GM20431 (cell line): ENCODE measurements around the gene GCNT1.
"Not testable (repeated sequence)": the region's sequence is repeated elsewhere in the genome, so short reads cannot be mapped to it uniquely, and the experiment has no call there.

Experiments
- in situ Hi-C: fragments of 300-500 bp; cut with MseI, MboI; formaldehyde crosslinking; loops from one replicate; pipeline ENCODE4 v1.15.0; 2020; ENCODE audit warnings: low sequenced_read_pairs; ENCODE audit not compliant: unreplicated experiment

The GCNT1 gene

DNA sequence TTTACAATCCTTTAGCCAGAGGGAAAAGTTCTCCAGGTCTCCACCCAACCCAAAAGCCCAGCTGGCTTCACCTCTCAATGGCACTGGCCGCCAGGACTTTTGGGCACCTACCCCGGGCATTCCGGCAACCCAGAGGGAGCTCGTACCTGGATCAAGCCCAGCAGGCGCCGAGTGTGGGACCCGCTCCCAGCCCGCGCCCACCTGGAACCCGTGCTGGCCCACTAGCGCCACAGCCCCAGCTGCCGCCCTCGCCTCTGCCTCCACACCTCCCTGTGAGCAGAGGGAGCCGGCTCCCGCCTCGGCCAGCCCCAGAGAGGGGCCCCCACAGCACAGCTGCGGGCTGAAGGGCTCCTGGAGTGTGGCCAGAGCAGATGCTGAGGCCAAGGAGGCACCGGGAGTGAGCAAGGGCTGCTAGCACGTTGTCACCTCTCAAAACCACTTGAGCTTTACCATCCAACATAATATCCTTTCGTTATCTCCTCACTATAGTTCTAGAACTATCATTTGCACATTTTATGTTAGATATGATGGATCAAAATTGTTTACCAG is 69.7 kb downstream of the GCNT1 start:
- in situ Hi-C loops, result no loop called here

DNA sequence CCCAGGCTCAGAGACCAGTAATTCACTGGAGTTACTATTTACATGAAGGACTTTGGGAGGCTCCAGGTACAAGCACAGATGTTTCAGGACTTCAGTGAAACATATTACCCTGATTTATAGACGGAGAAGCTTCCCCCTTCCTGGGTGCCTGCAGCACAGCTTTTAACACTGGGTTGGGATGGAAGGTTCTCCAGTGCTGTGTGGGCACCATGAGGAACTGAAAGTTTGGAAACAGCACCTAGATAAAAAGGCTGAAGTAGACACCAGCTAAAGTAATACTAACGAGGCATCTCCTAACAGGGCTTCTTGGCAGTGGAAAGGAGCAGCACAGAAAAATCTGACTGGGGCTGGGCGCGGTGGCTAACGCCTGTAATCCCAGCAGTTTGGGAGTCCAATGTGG is 70.7 kb downstream of the GCNT1 start:
- in situ Hi-C loops, result no loop called here

DNA sequence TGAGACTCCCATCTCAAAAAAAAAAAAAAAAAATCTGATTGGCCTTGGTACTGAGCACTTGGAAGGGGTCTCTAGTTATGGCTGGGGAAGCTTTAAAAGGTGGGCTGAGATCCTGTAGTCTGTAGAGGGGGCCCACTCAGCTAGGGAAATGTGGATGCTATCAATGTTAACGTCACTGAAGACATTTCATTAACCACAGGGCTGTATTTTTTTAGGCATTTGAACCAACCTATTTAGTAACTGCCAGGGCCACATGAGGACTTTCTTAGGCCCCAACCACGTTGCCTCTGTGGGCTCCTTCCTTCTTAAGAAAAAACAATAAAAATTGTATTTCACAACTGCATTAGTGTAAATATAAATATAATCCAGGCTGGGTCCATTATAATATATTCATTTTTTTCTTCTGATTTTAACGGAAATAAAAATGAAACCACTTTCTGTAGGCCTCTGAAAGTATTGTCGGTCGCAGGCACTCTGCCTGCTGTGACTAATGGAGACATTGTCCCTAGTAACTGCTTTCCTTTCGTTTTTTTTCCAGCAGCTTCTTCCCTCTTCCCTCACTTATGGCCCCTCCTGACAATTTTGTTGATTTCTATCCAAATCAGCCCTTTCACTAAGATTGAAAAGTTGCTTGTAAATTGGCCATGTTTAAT is 71.6 kb downstream of the GCNT1 start:
- in situ Hi-C loops, result no loop called here

DNA sequence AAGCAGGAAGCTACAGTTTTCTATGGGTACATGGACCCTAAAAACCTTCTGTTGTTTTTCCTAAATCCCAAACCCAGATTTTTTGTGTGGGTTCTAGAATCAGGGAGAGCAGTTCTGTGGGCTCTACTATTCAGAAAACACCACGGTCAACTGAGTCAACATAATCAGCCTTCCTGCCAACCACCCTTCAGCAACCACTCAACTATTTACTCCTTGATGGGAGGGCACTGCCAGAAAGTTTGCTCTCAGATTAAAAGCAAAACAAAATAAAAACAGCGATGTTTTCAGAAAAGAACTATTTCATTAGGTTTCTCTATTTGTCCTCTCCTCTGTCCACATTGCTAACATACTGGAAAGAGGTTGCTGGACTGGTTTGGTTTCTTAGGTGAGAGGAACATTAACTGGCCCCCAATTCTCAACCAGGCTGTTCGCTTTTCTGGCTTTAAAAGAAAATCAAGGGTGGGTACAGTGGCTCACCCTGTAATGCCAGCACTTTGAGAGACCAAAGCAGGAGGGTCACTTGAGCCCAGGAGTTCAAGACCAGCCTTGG is 72.3 kb downstream of the GCNT1 start:
- in situ Hi-C loops, result no loop called here

DNA sequence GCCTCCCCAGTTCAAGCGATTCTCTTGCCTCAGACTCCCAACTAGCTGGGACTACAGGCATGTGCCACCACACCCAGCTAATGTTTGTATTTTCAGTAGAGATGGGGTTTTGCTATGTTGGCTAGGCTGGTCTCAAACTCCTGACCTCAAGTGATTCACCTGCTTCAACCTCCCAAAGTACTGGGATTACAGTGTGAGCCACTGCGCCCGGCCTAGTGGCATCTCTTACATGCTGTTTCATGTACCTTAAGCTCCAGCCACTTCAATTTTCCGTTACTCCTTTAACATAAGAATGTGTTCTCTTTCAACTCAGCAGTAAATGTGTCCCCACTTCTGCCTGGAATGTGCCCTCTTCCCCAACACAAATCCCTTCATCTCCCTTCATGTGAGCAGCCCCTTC is 73.9 kb downstream of the GCNT1 start:
- in situ Hi-C loops, result not testable (repeated sequence)

DNA sequence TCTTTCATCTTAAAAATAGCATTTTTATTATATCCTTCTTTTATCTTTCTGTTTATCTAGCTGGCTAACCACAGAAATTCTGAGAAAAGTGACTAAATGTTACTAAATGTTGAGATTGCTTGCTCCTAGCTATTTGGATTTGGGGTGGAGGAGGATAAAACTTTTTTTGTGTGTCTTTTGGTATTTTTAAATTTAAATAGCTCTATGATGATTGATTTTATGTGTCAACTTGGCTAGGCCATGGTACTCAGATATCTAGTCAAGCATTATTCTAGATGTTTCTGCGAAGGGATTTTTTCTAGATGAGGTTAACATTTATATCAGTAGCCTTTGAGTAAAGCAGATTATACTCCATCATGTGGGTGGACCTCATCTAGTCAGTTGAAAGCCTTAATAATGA is 75.0 kb downstream of the GCNT1 start:
- in situ Hi-C loops, result no loop called here

DNA sequence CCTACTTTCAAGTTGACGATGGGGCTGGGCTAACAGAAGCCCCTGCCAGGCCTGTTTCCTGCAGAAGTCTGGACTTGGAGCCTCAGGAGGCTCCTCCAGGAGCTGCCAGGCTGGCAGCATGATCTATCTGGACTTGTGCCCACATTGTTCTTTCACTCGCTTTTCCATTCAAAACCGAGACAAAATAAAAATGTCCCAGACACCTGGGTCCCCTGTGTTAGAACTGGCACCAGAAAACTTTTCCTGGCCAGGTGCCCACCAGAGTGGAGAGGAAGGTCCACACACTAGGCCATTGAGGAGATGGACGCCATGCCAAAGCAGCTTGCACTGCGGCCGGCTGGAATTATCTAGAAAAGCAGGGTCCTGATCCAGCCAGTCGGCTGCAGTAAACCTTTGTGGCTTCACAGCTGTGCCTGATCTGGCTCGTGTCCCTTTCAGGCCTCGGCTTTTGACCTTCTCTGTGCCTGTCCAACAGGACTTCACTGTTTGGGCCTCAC is 78.2 kb downstream of the GCNT1 start:
- in situ Hi-C loops, result no loop called here

DNA sequence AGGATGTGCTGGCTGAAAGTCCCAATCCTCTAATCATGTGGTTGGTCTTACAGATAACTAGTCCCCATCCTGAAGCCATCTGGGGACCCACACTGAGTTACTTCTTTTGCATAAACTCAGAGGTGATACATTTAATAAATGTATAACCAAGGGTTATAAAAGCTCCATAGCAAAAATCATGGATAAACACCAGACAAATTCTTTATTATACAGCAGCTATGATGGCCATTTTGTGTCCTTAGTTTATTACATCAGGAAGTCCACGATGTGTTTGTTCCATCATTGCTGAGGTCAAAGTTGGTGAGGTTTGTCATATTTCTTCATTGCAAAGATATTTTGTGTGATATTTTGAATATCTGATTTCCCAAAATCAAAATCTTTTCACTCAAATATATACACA is 80.2 kb downstream of the GCNT1 start:
- in situ Hi-C loops, result no loop called here

DNA sequence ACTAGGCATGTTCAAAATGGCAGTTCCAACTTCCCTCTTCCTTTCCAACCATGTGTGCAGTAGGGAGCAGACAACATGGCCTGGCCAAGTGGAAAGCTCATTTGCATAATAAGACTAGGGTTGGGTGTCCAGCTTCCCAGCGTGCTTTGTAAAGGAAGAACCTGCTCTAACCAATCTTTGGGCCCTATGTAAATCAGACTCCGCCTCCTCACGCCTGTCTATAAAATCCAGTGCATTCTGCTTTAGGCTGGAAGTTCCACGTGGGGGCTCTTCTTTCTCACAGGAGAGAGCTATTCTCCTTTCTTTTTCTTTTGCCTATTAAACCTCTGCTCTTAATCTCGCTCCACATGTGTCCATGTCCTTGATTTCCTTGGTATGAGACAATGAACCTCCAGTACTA is 83.4 kb downstream of the GCNT1 start:
- in situ Hi-C loops, result no loop called here

DNA sequence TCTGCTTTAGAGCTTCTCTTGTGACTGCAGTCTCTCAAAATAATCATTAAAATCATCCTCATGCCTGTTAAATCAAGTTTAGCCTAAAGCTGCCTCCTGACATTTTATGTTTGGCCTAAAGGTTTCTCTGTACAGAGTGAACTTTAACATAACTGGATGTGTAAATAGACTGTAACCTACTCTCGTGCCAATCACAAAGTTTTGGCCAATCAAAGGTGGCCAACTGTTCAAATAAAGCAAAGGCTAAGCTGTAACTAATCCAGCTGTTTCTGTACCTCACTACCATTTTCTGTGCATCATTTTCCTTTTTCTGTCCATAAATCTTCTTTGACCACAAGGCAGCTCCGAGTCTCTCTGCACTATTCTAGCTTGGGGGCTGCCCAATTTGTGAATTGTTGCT is 86.2 kb downstream of the GCNT1 start:
- in situ Hi-C loops, result no loop called here

DNA sequence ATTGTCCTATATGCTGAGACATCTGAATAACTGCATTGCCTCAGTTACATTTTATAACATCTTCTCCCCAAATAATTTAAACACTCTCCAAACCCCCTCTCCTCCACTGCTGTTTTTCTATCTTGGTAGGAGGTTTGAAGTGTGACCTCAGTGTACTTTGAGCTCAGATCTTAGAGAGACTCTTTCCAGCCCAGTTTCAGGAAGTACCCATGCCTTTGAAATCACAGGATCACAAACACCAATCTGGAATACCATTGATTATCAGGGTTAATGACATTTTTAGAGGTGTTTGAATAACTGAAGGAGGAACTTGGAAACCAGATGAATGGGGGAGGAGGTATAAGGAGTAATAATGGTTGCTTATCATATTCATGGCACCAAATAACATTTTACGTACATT is 93.2 kb downstream of the GCNT1 start:
- in situ Hi-C loops, result no loop called here

DNA sequence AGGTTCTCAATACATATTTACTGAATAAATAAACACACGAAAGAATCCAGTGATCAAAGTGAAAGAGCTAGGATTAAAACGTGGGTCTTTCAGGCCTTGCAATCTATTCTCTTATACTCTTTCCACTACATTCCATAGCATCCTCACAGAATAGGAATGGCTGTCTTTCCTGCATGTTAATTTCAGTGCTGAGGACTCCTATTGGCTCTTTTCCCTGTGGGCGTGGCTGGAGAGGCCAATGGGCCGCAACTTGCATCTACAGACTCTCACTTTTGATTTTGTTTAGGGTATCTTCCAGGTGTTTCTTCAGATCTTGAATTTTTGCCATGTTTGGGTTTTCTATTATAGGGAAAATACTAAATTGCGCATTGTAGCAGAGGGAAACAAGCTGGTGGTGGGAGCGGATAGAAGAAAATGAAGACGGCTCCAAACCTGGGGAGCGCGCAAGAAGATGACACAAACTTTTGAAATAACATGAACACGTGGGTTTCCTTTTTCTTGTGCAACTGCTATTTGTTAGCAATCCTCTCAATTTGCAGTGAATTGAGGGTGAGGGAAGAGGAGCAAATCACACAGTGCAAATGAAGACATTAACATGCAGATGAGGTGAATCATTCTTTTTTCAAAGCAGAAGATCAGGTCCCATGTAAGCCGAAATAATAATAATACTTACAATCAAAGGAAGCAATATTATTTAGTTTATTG is 93.9 kb downstream of the GCNT1 start:
- in situ Hi-C loops, result no loop called here

DNA sequence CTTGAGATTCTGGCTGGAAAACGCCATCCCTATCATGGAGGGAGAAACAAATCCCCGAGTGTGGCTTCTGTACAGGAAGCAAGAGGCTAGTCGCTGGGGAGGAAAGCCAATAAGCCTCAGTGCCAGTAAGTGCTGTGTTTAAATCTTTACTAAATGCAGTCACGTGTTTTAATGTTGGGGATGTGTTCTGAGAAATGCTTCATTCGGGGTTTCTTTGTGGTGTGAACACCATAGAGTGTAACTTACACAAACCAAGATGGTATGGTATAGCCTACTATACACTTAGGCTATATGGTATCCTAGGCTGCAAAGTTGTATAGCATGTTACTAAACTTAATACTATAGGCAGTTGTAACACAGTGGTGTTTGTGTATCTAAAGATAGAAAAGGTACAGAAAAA is 94.7 kb downstream of the GCNT1 start:
- in situ Hi-C loops, result no loop called here
